Heart left ventricle (tissue), 16 donors: Measurements from ENCODE around the gene ERRFI1. TPM values are rescaled to one million over a fixed set of nuclear protein-coding genes. Genes with fewer than 3 reads are reported as not detected.
"Not testable (repeated sequence)": the region's sequence is repeated elsewhere in the genome, so short reads cannot be mapped to it uniquely, and the experiment has no call there.

Experiments used
- ATAC-seq, 4 donors: fragments of 200-7000 bp; cut with Tn5 transposase; one replicate each; pipeline ENCODE4 v1.9.1; 2020 to 2022; ENCODE audit warnings: moderate library complexity in 4 of 4, mild to moderate bottlenecking in 3 of 4, moderate number of reproducible peaks in 1 of 4
- DNase-seq, 5 donors: peaks; one replicate each; pipeline ENCODE4 v3.0.0-alpha.2; 2020
- H3K27ac ChIP-seq, 12 donors: fragments of 200-600 bp; sonication (generic) in 4 of 12; one replicate each; pipeline versions ENCODE4 v1.5.0 to v1.8.0; 2016 to 2022; ENCODE audit warnings: mild to moderate bottlenecking in 2 of 12
- H3K27me3 ChIP-seq, 9 donors: fragments of 200-600 bp; sonication (generic) in 2 of 9; one replicate each; pipeline versions ENCODE4 v1.5.1 to v1.8.0; 2016 to 2022; ENCODE audit warnings: mild to moderate bottlenecking in 3 of 9
- H3K36me3 ChIP-seq, 9 donors: fragments of 200-600 bp; sonication (generic) in 2 of 9; one replicate each; pipeline versions ENCODE4 v1.5.0 to v1.8.0; 2018 to 2022; ENCODE audit warnings: mild to moderate bottlenecking in 2 of 9
- H3K4me1 ChIP-seq, 12 donors: fragments of 200-600 bp; sonication (generic) in 4 of 12; one replicate each; pipeline versions ENCODE4 v1.5.0 to v1.8.0; 2016 to 2022; ENCODE audit warnings: mild to moderate bottlenecking in 3 of 12
- H3K4me3 ChIP-seq, 12 donors: fragments of 200-600 bp; sonication (generic) in 4 of 12; one replicate each; pipeline versions ENCODE4 v1.5.0 to v1.8.0; 2017 to 2022; ENCODE audit warnings: mild to moderate bottlenecking in 9 of 12, moderate library complexity in 4 of 12
- H3K9me3 ChIP-seq, 12 donors: fragments of 200-600 bp; sonication (generic) in 4 of 12; one replicate each; pipeline versions ENCODE4 v1.5.0 to v1.8.0; 2016 to 2022; ENCODE audit warnings: mild to moderate bottlenecking in 1 of 12
- CTCF ChIP-seq, 12 donors: fragments of 200-600 bp; sonication (generic) in 4 of 12; IDR thresholded peaks; one replicate each; pipeline versions ENCODE4 v1.5.0 to v1.8.0; 2018 to 2022; ENCODE audit warnings: antibody characterized with exemption in 12 of 12, mild to moderate bottlenecking in 5 of 12
- POLR2A ChIP-seq, 2 donors: fragments of 450-650 bp; IDR thresholded peaks; one replicate each; pipeline ENCODE4 v1.6.1; 2017; ENCODE audit warnings: antibody characterized with exemption in 2 of 2, mild to moderate bottlenecking in 2 of 2, moderate library complexity in 2 of 2
- WGBS, 4 donors: extraction: QIAGEN DNeasy Blood & Tissue Kit in 2 of 4; methylation state at CpG; one replicate each; pipeline versions ENCODE4 v1.1.5 to v1.1.7; 2013 to 2018; 5-methylcytosine and 5-hydroxymethylcytosine counted together
- intact Hi-C, 10 donors: fragments of 100-400 bp; cut with DNase I; formaldehyde crosslinking; loops; one replicate each; pipeline versions ENCODE4 v1.11.1 to v1.14.2; 2022
- polyA plus RNA-seq, 2 donors: library from polyadenylated mRNA; stranded (reverse); fragments of 200-250 nt; gene quantifications; one replicate each; pipeline ENCODE4 v1.2.3, GENCODE V29; 2013
- total RNA-seq, 9 donors: library from RNA; depleted of rRNA in 2 of 9; stranded (reverse); fragments of >200 nt in 2 of 9; fragmentation: NEBNext Ultra II Directional in 3 of 9; extraction: Animal tissue kit (Norgen Biotek cat#: 25700) in 3 of 9; gene quantifications; one replicate each; pipeline versions ENCODE4 v1.1.0 to v1.2.4, GENCODE V29; 2016 to 2023
- donor health status: ischemic (EF 13 %, LVEDD 7.1; RV severe dilation, severe dysfunction).
- donor health status: healthy with polysubstance abuse.
- donor health status: DM: no; HTN: yes; CAD: no.
- donor health status: DM: no; HTN: no; CAD: no.
- donor health status: ischemic (EF 25% LVEDD 6.9; RV normal size, moderate dysfunction).
- donor health status: ischemic (EF 25% LVEDD 5.7; RV mildly dilated, moderate dysfunction).
- donor health status: healthy.
- donor health status: DM: yes; HTN: yes; CAD: no.
- donor health status: ischemic (EF 35%, LVEDD 5.7; RV mildly dilated, moderate dysfunction).
- donor health status: nonischemic (EF 11% LVEDD 7.7; RV severe dilation, severe dysfunction).
- donor health status: DM: yes; HTN: yes; CAD: no.
- donor health status: PGD.
- donor health status: ischemic (EF 29% LVEDD 5.4; RV normal size, mild dysfunction).
- donor health status: nonischemic (EF 23%, LVEDD 6.1; RV moderate dilation, normal function).

Gene ERRFI1
- total and polyA plus RNA-seq, 11 donors: 3.8 to 26.0 (median 12.0) TPM

GRCh38 chr1:8055973-8056372 is 29.9 kb upstream of the ERRFI1 start:
- no peak for ATAC-seq
- WGBS, 4 donors: 93 to 97% (median 96%) methylated on average over 4 of the region's 4 CpGs
- Histone ChIP-seq H3K36me3 (no peaks in the 10 kb centered on the region), H3K4me3 (no peak overlapping the region), H3K27me3 (no peaks in the 10 kb centered on the region), H3K4me1 (peaks cover 0 to 3% (median 0%) of the 10 kb centered on the region in 12 donors), H3K27ac (no peak overlapping the region), H3K9me3 (no peaks in the 10 kb centered on the region)
- TF ChIP-seq POLR2A (IDR thresholded peaks at IDR 0.05) (no peak), CTCF (IDR thresholded peaks at IDR 0.05) (no peak)
- intact Hi-C loops: no loop called here
- DNase-seq: no peak

GRCh38 chr1:8053878-8054567 is 27.9 kb upstream of the ERRFI1 start:
- Histone ChIP-seq H3K4me3 (no peak overlapping the region), H3K27ac (no peak overlapping the region), H3K36me3 (no peaks in the 10 kb centered on the region), H3K9me3 (no peaks in the 10 kb centered on the region), H3K4me1 (no peaks in the 10 kb centered on the region), H3K27me3 (no peaks in the 10 kb centered on the region)
- ATAC-seq (no peak), DNase-seq (no peak)
- intact Hi-C loops: no loop called here
- 81 to 87% (median 84%) methylated on average over 5 of the region's 5 CpGs for WGBS, 4 donors
- TF ChIP-seq POLR2A (IDR thresholded peaks at IDR 0.05) (no peak), CTCF (IDR thresholded peaks at IDR 0.05) (no peak)

- DNase-seq (no peak), ATAC-seq (no peak)
- no peak overlapping the region for H3K4me3 ChIP-seq
- no peaks in the 10 kb centered on the region for H3K36me3 ChIP-seq
- H3K9me3 ChIP-seq: no peaks in the 10 kb centered on the region
- WGBS, 4 donors: 92 to 93% (median 93%) methylated on average over 4 of the region's 4 CpGs
- intact Hi-C loops: no loop called here
- peaks cover 0 to 12% (median 0%) of the 10 kb centered on the region in 12 donors for H3K4me1 ChIP-seq
- no peak for TF ChIP-seq POLR2A (IDR thresholded peaks at IDR 0.05)
- TF ChIP-seq CTCF (IDR thresholded peaks at IDR 0.05): no peak
- H3K27ac ChIP-seq: no peak overlapping the region
- H3K27me3 ChIP-seq: no peaks in the 10 kb centered on the region
These were observed 25.5 kb upstream of the ERRFI1 start for GRCh38 chr1:8051650-8052049.

- intact Hi-C loops: loop anchor here in 2 of 10 donors (10.0 kb wide), 2 partner anchors 86 to 166 kb away; no protein-coding TSS in a partner anchor
- WGBS, 4 donors: 94 to 100% (median 97%) methylated on average over 4 of the region's 4 CpGs
- not testable (repeated sequence) for H3K36me3 ChIP-seq, ATAC-seq, H3K9me3 ChIP-seq, H3K4me3 ChIP-seq, H3K27me3 ChIP-seq, DNase-seq, H3K27ac ChIP-seq
- H3K4me1 ChIP-seq: peaks cover 0 to 18% (median 0%) of the 10 kb centered on the region in 12 donors
These were observed 23.1 kb upstream of the ERRFI1 start for GRCh38 chr1:8049229-8049628.
